Trophoblast cell (in vitro differentiated cells and primary cell): ENCODE results near the gene NPIPA8.
"Not testable (repeated sequence)": the region's sequence is repeated elsewhere in the genome, so short reads cannot be mapped to it uniquely, and the experiment has no call there.

Experiments used
- DNase-seq, 2 donors: peaks; one replicate each; pipeline ENCODE4 v3.0.0-alpha.2; 2016
- H2AFZ ChIP-seq: 2 replicates; pipeline ENCODE4 v1.6.1; 2013; ENCODE audit warnings: low read length, moderate library complexity, mild to moderate bottlenecking; ENCODE audit not compliant: insufficient read depth, poor library complexity
- H2AK5ac ChIP-seq: 2 replicates; pipeline ENCODE4 v1.6.1; 2013; ENCODE audit warnings: mild to moderate bottlenecking, low read length
- H2BK120ac ChIP-seq: 2 replicates; pipeline ENCODE4 v1.6.1; 2013; ENCODE audit warnings: low read length, mild to moderate bottlenecking, moderate library complexity; ENCODE audit not compliant: insufficient read depth, poor library complexity
- H2BK12ac ChIP-seq: 2 replicates; pipeline ENCODE4 v1.6.1; 2013; ENCODE audit warnings: mild to moderate bottlenecking, low read length, moderate library complexity
- H2BK5ac ChIP-seq: 2 replicates; pipeline ENCODE4 v1.6.1; 2013; ENCODE audit warnings: low read length, low read depth, moderate library complexity, mild to moderate bottlenecking; ENCODE audit not compliant: poor library complexity
- H3K14ac ChIP-seq: 2 replicates; pipeline ENCODE4 v1.6.1; 2013; ENCODE audit warnings: mild to moderate bottlenecking, low read length
- H3K18ac ChIP-seq: 2 replicates; pipeline ENCODE4 v1.6.1; 2013; ENCODE audit warnings: mild to moderate bottlenecking, low read length
- H3K23ac ChIP-seq: 2 replicates; pipeline ENCODE4 v1.6.1; 2013; ENCODE audit warnings: low read length
- H3K27ac ChIP-seq: 2 replicates; pipeline ENCODE4 v1.5.1; 2013; ENCODE audit warnings: low read depth, mild to moderate bottlenecking, inconsistent platforms, low read length, moderate library complexity
- H3K27me3 ChIP-seq: 2 replicates; pipeline ENCODE4 v1.6.1; 2013; ENCODE audit warnings: inconsistent platforms, mild to moderate bottlenecking, low read length, moderate library complexity; ENCODE audit not compliant: insufficient read depth
- H3K36me3 ChIP-seq, 2 experiments: 1 replicate in 1 of 2; 2 replicates in 1 of 2; pipeline ENCODE4 v1.6.1; 2013; ENCODE audit warnings: low read length in 2 of 2, mild to moderate bottlenecking in 2 of 2, moderate library complexity in 1 of 2; ENCODE audit not compliant: insufficient read depth in 2 of 2, control insufficient read depth in 1 of 2
- H3K4ac ChIP-seq: 2 replicates; pipeline ENCODE4 v1.6.1; 2013; ENCODE audit warnings: low read depth, mild to moderate bottlenecking, low read length, moderate library complexity
- H3K4me1 ChIP-seq, 2 experiments: 1 replicate in 1 of 2; 2 replicates in 1 of 2; pipeline ENCODE4 v1.6.1; 2013; ENCODE audit warnings: low read length in 2 of 2, mild to moderate bottlenecking in 2 of 2, moderate library complexity in 1 of 2; ENCODE audit not compliant: insufficient read depth in 2 of 2, control insufficient read depth in 1 of 2
- H3K4me2 ChIP-seq: 2 replicates; pipeline ENCODE4 v1.6.1; 2013; ENCODE audit warnings: inconsistent platforms, mild to moderate bottlenecking, low read length, moderate library complexity
- H3K4me3 ChIP-seq: 2 replicates; pipeline ENCODE4 v1.5.1; 2013; ENCODE audit warnings: mild to moderate bottlenecking, low read depth, low read length, inconsistent platforms
- H3K79me1 ChIP-seq: one replicate; pipeline ENCODE4 v1.6.1; 2013; ENCODE audit warnings: low read length
- H3K79me2 ChIP-seq: 2 replicates; pipeline ENCODE4 v1.6.1; 2013; ENCODE audit warnings: low read length, mild to moderate bottlenecking; ENCODE audit not compliant: control insufficient read depth, insufficient read depth, poor library complexity
- H3K9ac ChIP-seq: 2 replicates; pipeline ENCODE4 v1.6.1; 2013; ENCODE audit warnings: mild to moderate bottlenecking, low read length
- H3K9me3 ChIP-seq: 2 replicates; pipeline ENCODE4 v1.6.1; 2013; ENCODE audit warnings: low read depth, mild to moderate bottlenecking, control low read depth, inconsistent platforms, low read length; ENCODE audit not compliant: insufficient read depth
- H4K12ac ChIP-seq: 2 replicates; pipeline ENCODE4 v1.6.1; 2013; ENCODE audit warnings: low read depth, mild to moderate bottlenecking, low read length, moderate library complexity
- H4K8ac ChIP-seq: 2 replicates; pipeline ENCODE4 v1.6.1; 2013; ENCODE audit warnings: low read depth, mild to moderate bottlenecking, low read length, moderate library complexity
- H4K91ac ChIP-seq: one replicate; pipeline ENCODE4 v1.6.1; 2013; ENCODE audit warnings: low read depth, mild to moderate bottlenecking, low read length, moderate library complexity
- WGBS: extraction: QIAGEN DNeasy Blood & Tissue Kit; methylation state at CpG from one replicate; pipeline ENCODE4 v1.1.7; 2013; ENCODE audit warnings: missing lambda C conversion rate; ENCODE audit not compliant: insufficient read length, insufficient coverage; ENCODE audit errors: extremely low coverage; 5-methylcytosine and 5-hydroxymethylcytosine counted together

NPIPA8 gene

GRCh38 chr16:18309159-18309558, 27.4 kb downstream of the NPIPA8 start:
- not testable (repeated sequence) for H3K4me2 ChIP-seq, H4K91ac ChIP-seq, H4K8ac ChIP-seq, H2BK12ac ChIP-seq, H2BK5ac ChIP-seq, H3K4ac ChIP-seq, H3K36me3 ChIP-seq, H3K14ac ChIP-seq, H3K9me3 ChIP-seq, H3K9ac ChIP-seq, H3K27me3 ChIP-seq, H3K4me1 ChIP-seq, H3K79me1 ChIP-seq, H3K23ac ChIP-seq, H2AFZ ChIP-seq, H2BK120ac ChIP-seq, H3K27ac ChIP-seq, H3K79me2 ChIP-seq, H3K4me3 ChIP-seq, H3K18ac ChIP-seq, H2AK5ac ChIP-seq, DNase-seq, H4K12ac ChIP-seq
- no CpG with 5 or more reads among the region's 2 CpGs for WGBS

- H3K27me3 ChIP-seq, H2BK5ac ChIP-seq, H3K36me3 ChIP-seq, H3K79me2 ChIP-seq, H3K79me1 ChIP-seq, H4K12ac ChIP-seq, H3K4me1 ChIP-seq, H3K4ac ChIP-seq, H3K23ac ChIP-seq, H3K4me3 ChIP-seq, H3K9ac ChIP-seq, H2BK12ac ChIP-seq, H2AFZ ChIP-seq, H2AK5ac ChIP-seq, H3K18ac ChIP-seq, DNase-seq, H3K9me3 ChIP-seq, H3K27ac ChIP-seq, H4K91ac ChIP-seq, H3K4me2 ChIP-seq, H3K14ac ChIP-seq, H2BK120ac ChIP-seq, H4K8ac ChIP-seq: not testable (repeated sequence)
- WGBS: no CpG with 5 or more reads among the region's 3 CpGs
These were observed 29.3 kb downstream of the NPIPA8 start for GRCh38 chr16:18307241-18307640.

- not testable (repeated sequence) for H3K4me1 ChIP-seq, H2AK5ac ChIP-seq, H4K12ac ChIP-seq, H2BK120ac ChIP-seq, H2AFZ ChIP-seq, H2BK12ac ChIP-seq, H3K4me2 ChIP-seq, DNase-seq, H3K79me1 ChIP-seq, H3K4me3 ChIP-seq, H3K14ac ChIP-seq, H3K79me2 ChIP-seq, H3K18ac ChIP-seq, H3K27ac ChIP-seq, H4K8ac ChIP-seq, H3K27me3 ChIP-seq, H3K36me3 ChIP-seq, H3K9ac ChIP-seq, H3K9me3 ChIP-seq, H3K4ac ChIP-seq, H4K91ac ChIP-seq, H3K23ac ChIP-seq, H2BK5ac ChIP-seq
- no CpG with 5 or more reads among the region's 5 CpGs for WGBS
These were observed 30.5 kb downstream of the NPIPA8 start for GRCh38 chr16:18306066-18306465.

GRCh38 chr16:18303059-18303706, 33.4 kb downstream of the NPIPA8 start:
- not testable (repeated sequence) for H3K36me3 ChIP-seq, H2BK5ac ChIP-seq, H3K4me2 ChIP-seq, H3K23ac ChIP-seq, H3K4ac ChIP-seq, H3K4me3 ChIP-seq, H2AK5ac ChIP-seq, H3K14ac ChIP-seq, H2BK120ac ChIP-seq, H4K8ac ChIP-seq, H3K9ac ChIP-seq, H4K91ac ChIP-seq, H4K12ac ChIP-seq, H3K9me3 ChIP-seq, H3K18ac ChIP-seq, H2BK12ac ChIP-seq, H3K27ac ChIP-seq, H3K4me1 ChIP-seq, H2AFZ ChIP-seq, H3K79me1 ChIP-seq, H3K79me2 ChIP-seq, H3K27me3 ChIP-seq, DNase-seq
- WGBS: no CpG with 5 or more reads among the region's 15 CpGs
